Testis (tissue), 2 donors: ENCODE data around the gene GRK5.

Experiments
- CTCF ChIP-seq, 3 experiments: fragments of 450-650 bp in 2 of 3; fragments of 200-600 bp in 1 of 3; sonication (generic) in 1 of 3; IDR thresholded peaks; one replicate each; pipeline ENCODE4 v1.5.1; 2016 to 2019; ENCODE audit warnings: antibody characterized with exemption in 3 of 3, mild to moderate bottlenecking in 2 of 3, moderate library complexity in 1 of 3
- POLR2A ChIP-seq: fragments of 450-650 bp; IDR thresholded peaks from one replicate; pipeline ENCODE4 v1.6.1; 2017; ENCODE audit warnings: antibody characterized with exemption, mild to moderate bottlenecking, moderate library complexity

- TF ChIP-seq CTCF (IDR thresholded peaks at IDR 0.05) (no peak), POLR2A (no peak)
These were observed 94.0 kb downstream of the GRK5 start for GRCh38 chr10:119301397-119301796.
